ENCODE measurements around the gene BICRAL. TPM values are rescaled to one million over a fixed set of nuclear protein-coding genes. Genes with fewer than 3 reads are reported as not detected.

Gene BICRAL
- total RNA-seq, 4 donors from 2014 or later: 19.9 to 24.5 (median 23.6) TPM

DNA sequence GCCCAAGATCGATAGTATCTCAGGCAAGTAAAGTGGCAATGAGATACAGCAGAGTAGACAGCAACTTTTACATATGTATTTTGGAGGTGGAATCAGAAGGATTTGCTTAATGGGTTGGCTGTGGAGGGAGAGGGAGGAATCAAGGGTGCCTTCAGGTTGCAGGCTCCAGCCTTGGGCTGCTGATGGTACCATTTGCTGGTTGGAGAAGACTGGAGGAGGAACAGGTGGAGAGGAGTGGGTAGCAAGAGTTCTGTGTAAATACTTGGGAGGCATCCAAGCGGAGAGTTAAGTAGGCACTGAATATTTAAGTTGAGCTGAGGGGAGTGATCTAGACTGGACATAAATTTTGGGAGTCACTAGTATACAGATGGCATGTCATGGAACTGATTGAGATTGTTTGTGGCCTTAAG, 5.2 kb downstream of the BICRAL start:
- Histone ChIP-seq H3K4me3 (replicated peaks in 1 of 3) (no peak overlapping the region), H3K4me1 (peaks cover 46 to 61% of the 10 kb centered on the region in 2 donors), H3K9me3 (no peaks in the 10 kb centered on the region), H3K27me3 (no peaks in the 10 kb centered on the region), H3K27ac (peak overlapping the region; percentile 30 to 100 (median 55)), H3K36me3 (no peaks in the 10 kb centered on the region)
- WGBS, 2 donors: 52 to 65% methylated on average over 2 of the region's 2 CpGs
- intact Hi-C loops (cut with DNase I): no loop called here
- DNase-seq: no peak
- TF ChIP-seq POLR2A (IDR thresholded peaks at IDR 0.05): no peak
- TF ChIP-seq, protein P1, sequence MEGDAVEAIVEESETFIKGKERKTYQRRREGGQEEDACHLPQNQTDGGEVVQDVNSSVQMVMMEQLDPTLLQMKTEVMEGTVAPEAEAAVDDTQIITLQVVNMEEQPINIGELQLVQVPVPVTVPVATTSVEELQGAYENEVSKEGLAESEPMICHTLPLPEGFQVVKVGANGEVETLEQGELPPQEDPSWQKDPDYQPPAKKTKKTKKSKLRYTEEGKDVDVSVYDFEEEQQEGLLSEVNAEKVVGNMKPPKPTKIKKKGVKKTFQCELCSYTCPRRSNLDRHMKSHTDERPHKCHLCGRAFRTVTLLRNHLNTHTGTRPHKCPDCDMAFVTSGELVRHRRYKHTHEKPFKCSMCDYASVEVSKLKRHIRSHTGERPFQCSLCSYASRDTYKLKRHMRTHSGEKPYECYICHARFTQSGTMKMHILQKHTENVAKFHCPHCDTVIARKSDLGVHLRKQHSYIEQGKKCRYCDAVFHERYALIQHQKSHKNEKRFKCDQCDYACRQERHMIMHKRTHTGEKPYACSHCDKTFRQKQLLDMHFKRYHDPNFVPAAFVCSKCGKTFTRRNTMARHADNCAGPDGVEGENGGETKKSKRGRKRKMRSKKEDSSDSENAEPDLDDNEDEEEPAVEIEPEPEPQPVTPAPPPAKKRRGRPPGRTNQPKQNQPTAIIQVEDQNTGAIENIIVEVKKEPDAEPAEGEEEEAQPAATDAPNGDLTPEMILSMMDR (IDR thresholded peaks at IDR 0.05): no peak

DNA sequence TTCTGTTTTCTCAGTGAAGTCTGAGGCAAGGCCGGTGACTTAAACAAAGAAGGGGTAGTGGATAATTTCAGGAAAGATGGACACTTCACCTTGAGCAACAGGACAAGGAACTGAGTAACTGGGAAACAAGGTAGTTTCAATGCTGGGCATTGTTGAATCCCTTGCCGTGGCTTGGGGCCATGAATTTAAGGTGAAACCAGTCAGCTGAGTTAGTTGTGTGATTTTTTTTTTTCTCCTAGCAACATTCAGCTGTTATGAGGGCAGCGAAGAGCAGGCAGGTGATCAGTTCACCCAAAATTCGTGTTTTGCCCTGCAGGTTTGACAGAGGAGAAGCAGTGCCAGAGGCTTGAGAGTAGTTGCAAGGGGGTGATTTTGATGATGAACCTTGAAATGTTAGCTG, 6.8 kb downstream of the BICRAL start:
- intact Hi-C loops (cut with DNase I): no loop called here
- no peak overlapping the region for H3K4me3 ChIP-seq (replicated peaks in 1 of 3)
- WGBS, 2 donors: 45 to 54% methylated on average over 4 of the region's 4 CpGs
- no peak for TF ChIP-seq POLR2A (IDR thresholded peaks at IDR 0.05)
- TF ChIP-seq, protein P1 (IDR thresholded peaks at IDR 0.05): peak in 1 of 6 experiments; percentile 28
- H3K27ac ChIP-seq: peak overlapping the region; percentile 58 to 100 (median 70)
- DNase-seq: peak; percentile 60 to 70
- no peaks in the 10 kb centered on the region for H3K36me3 ChIP-seq
- peaks cover 46 to 61% of the 10 kb centered on the region in 2 donors for H3K4me1 ChIP-seq
- no peaks in the 10 kb centered on the region for H3K9me3 ChIP-seq
- no peaks in the 10 kb centered on the region for H3K27me3 ChIP-seq

DNA sequence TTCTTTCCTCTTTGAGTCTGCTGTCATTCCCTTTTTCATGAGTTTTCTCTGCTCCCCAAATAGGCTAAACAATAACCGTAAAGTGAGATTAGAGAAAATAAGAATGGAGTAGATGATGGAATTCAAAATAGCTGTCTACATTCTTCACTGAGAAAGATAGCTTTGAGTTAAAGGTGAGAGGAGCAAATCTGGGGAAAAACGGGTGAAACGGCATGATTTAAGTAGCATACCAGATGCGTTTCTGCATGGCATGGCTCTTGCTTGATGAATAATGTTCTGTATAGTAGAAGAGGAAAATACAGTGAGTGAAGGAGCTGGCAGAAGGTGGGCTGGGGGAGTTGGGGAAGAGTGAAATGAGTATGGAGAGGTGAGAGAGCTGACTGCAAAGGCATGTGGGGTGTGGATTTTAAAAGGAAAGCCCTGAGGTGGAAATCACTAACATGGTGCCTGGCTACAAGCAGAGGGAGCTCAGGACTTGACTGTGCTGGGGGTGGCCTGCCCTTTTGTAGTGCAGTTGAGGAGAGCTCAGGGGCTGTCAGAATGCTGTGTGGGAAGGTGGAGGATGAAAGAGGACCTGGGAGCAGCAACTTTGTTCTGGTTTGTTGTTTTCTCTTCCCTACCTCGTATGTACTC, 8.8 kb downstream of the BICRAL start:
- intact Hi-C loops (cut with DNase I): no loop called here
- WGBS, 2 donors: 49 to 55% methylated on average over 5 of the region's 5 CpGs
- DNase-seq: no peak
- H3K36me3 ChIP-seq: no peaks in the 10 kb centered on the region
- H3K27ac ChIP-seq: peak overlapping the region; percentile 25 to 100 (median 70)
- H3K4me1 ChIP-seq: peaks cover 44 to 51% of the 10 kb centered on the region in 2 donors
- H3K9me3 ChIP-seq: no peaks in the 10 kb centered on the region
- no peak overlapping the region for H3K4me3 ChIP-seq (replicated peaks in 1 of 3)
- H3K27me3 ChIP-seq: no peaks in the 10 kb centered on the region
- no peak for TF ChIP-seq POLR2A (IDR thresholded peaks at IDR 0.05)
- TF ChIP-seq, protein P1 (IDR thresholded peaks at IDR 0.05): no peak

DNA sequence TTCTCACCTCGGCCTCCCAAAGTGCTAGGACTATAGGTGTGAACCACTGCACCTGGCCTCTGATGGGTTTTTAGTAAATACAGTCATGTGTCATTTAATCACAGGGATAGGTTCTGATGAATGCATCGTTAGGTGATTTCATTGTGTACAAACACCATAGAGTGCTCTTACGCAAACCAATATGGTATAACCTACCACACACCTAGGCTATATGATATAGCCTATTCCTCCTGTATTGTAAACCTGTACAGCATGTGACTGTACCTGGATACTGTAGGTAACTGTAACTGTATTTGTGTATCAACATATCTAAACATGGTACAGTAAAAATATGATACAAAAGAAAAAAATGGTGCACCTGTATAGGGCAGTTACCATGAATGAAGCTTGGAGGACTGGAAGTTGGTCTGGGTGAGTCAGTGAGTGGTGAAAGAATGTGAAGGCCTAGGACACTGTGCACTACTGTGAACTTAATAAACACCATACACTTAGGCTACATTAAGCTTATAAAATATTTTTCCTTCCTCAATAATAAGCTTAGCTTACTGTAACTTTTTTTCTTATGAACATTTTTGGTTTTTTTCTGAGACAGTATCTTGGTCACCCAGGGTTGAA, 10.0 kb downstream of the BICRAL start:
- no peak for DNase-seq
- Histone ChIP-seq H3K27ac (no peak overlapping the region), H3K4me1 (peaks cover 33 to 40% of the 10 kb centered on the region in 2 donors), H3K4me3 (replicated peaks in 1 of 3) (no peak overlapping the region), H3K9me3 (no peaks in the 10 kb centered on the region), H3K27me3 (no peaks in the 10 kb centered on the region), H3K36me3 (no peaks in the 10 kb centered on the region)
- TF ChIP-seq, protein P1 (IDR thresholded peaks at IDR 0.05): no peak
- TF ChIP-seq POLR2A (IDR thresholded peaks at IDR 0.05): no peak
- 84 to 97% methylated on average over 3 of the region's 3 CpGs for WGBS, 2 donors
- intact Hi-C loops (cut with DNase I): no loop called here

DNA sequence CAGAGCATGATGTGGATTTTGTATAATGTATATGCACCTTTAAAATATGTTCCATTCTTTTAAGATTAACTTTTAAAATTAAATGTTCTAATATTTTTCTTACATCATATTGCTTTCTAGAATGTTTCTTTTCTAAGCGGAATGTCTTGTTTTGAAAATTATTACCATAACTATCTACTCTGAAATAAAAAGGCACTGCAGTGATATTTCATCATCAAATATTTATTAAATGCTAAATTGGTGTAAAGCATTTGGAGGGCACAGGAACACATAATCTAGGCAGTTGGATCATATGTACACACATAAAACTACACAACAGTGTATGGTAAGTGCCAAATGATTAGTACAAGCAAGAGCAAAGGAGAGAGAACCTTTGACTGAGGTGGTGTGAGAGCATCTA, 13.8 kb downstream of the BICRAL start:
- Histone ChIP-seq H3K27ac (no peak overlapping the region), H3K4me1 (peaks cover 14% of the 10 kb centered on the region in 2 donors), H3K9me3 (no peaks in the 10 kb centered on the region), H3K27me3 (no peaks in the 10 kb centered on the region), H3K36me3 (no peaks in the 10 kb centered on the region), H3K4me3 (replicated peaks in 1 of 3) (no peak overlapping the region)
- intact Hi-C loops (cut with DNase I): no loop called here
- DNase-seq: no peak
- WGBS, 2 donors: 97 to 100% methylated on average over 1 of the region's 1 CpG
- no peak for TF ChIP-seq POLR2A (IDR thresholded peaks at IDR 0.05)
- TF ChIP-seq, protein P1 (IDR thresholded peaks at IDR 0.05): no peak

All from thyroid gland (tissue), 4 donors.